K562 (cell line): Measurements from ENCODE around the gene PEX10. TPM values are rescaled to one million over a fixed set of nuclear protein-coding genes. Genes with fewer than 3 reads are reported as not detected.

Experiments used
- CHCHD3 ChIP-seq: fragments of 250-450 bp; sonication (Bioruptor Pico); IDR thresholded peaks from 2 replicates; pipeline ENCODE4 v2.1.2; 2022; ENCODE audit warnings: mild to moderate bottlenecking
- KHSRP ChIP-seq: fragments of 450-650 bp; IDR thresholded peaks from 2 replicates; pipeline ENCODE4 v1.6.1; 2017
- KLF1 ChIP-seq: fragments of 450-650 bp; IDR thresholded peaks from 2 replicates; pipeline ENCODE4 v1.6.1; 2016; ENCODE audit warnings: missing genetic modification characterization, missing compliant biosample characterization
- KLF10 ChIP-seq: fragments of 250-450 bp; sonication (Bioruptor Pico); IDR thresholded peaks from 2 replicates; pipeline ENCODE4 v1.6.1; 2021; ENCODE audit warnings: matching md5 sums
- MBD2 ChIP-seq: sonication (generic); IDR thresholded peaks from 2 replicates; pipeline ENCODE4 v1.6.1; 2016; ENCODE audit warnings: low read depth, borderline replicate concordance
- MED1 ChIP-seq: sonication (generic); formaldehyde crosslinking; IDR thresholded peaks from 2 replicates; pipeline ENCODE4 v1.8.1; 2023; ENCODE audit warnings: missing genetic modification reagents, borderline replicate concordance
- RBM14 ChIP-seq: fragments of 200-400 bp; formaldehyde crosslinking; IDR thresholded peaks from 2 replicates; pipeline ENCODE4 v1.6.1; 2018; ENCODE audit warnings: low read depth, mild to moderate bottlenecking, low read length, moderate library complexity, borderline replicate concordance; ENCODE audit not compliant: insufficient read depth
- SIN3A ChIP-seq, 2 experiments: fragments of 150-350 bp in 1 of 2; IDR thresholded peaks; 2 replicates each; pipeline ENCODE4 v1.6.1; 2011 to 2016; ENCODE audit warnings: borderline replicate concordance in 2 of 2, low read depth in 2 of 2, low read length in 2 of 2, mild to moderate bottlenecking in 2 of 2, moderate library complexity in 2 of 2; ENCODE audit not compliant: control insufficient read depth in 1 of 2
- SLC30A9 ChIP-seq: fragments of 250-450 bp; sonication (Bioruptor Pico); IDR thresholded peaks from 2 replicates; pipeline ENCODE4 v1.8.0; 2022; ENCODE audit warnings: mild to moderate bottlenecking, moderate library complexity
- SMAD3 ChIP-seq: fragments of 450-650 bp; formaldehyde crosslinking; conservative IDR thresholded peaks from 2 replicates; pipeline ENCODE4 v1.4.0; 2020; ENCODE audit warnings: mild to moderate bottlenecking
- STAT5B ChIP-seq: fragments of 250-450 bp; sonication (Bioruptor Pico); IDR thresholded peaks from 2 replicates; pipeline ENCODE4 v1.8.0; 2021; ENCODE audit warnings: mild to moderate bottlenecking, inconsistent platforms
- ZC3H11A ChIP-seq: IDR thresholded peaks from 2 replicates; pipeline ENCODE4 v1.6.1; 2012; ENCODE audit warnings: low read depth, low read length, improper control_type of control experiment
- ZNF766 ChIP-seq: fragments of 200-800 bp; sonication (Bioruptor generic); conservative IDR thresholded peaks from 2 replicates; pipeline ENCODE4 v1.6.1; 2016; ENCODE audit warnings: missing genetic modification characterization, missing compliant biosample characterization
- ZNF778 ChIP-seq: fragments of 450-650 bp; formaldehyde crosslinking; IDR thresholded peaks from 2 replicates; pipeline ENCODE4 v1.4.0; 2020; ENCODE audit warnings: mild to moderate bottlenecking, moderate library complexity
- ZZZ3 ChIP-seq: fragments of 450-650 bp; IDR thresholded peaks from 2 replicates; pipeline ENCODE4 v1.6.1; 2016; ENCODE audit warnings: antibody characterized with exemption, mild to moderate bottlenecking, moderate library complexity
- polyA plus RNA-seq, 8 experiments: library from polyadenylated mRNA; depleted of rRNA in 4 of 8; stranded (reverse) in 5 of 8; unstranded in 3 of 8; fragments of >200 nt; fragmentation: Nextera tagmentation in 2 of 8; fragmentation: Illumina TruSeq in 1 of 8; extraction: Ambion mirVana in 2 of 8; extraction: Trizol in 1 of 8; gene quantifications; 2 replicates each; pipeline versions ENCODE4 v1.2.1 to v1.2.3, GENCODE V29; 2011 to 2014; ENCODE audit warnings: inconsistent platforms in 1 of 8, missing spikeins in 1 of 8
- total RNA-seq, 7 experiments: library from RNA; depleted of rRNA in 6 of 7; stranded (reverse); fragments of >200 nt in 6 of 7; fragmentation: Illumina TruSeq in 2 of 7; extraction: Trizol in 2 of 7; gene quantifications; 2 replicates each; pipeline versions ENCODE4 v1.2.1 to v1.2.3, GENCODE V29; 2011 to 2021; ENCODE audit warnings: low replicate concordance in 1 of 7
- TF ChIP-seq, protein P1 (sequence below): fragments of 450-650 bp; IDR thresholded peaks from 2 replicates; pipeline ENCODE4 v1.6.1; 2017; ENCODE audit warnings: antibody characterized with exemption
- TF ChIP-seq, protein P2 (sequence below): fragments of 200-800 bp; sonication (Bioruptor generic); IDR thresholded peaks from 2 replicates; pipeline ENCODE4 v1.6.1; 2016; ENCODE audit warnings: missing genetic modification characterization, missing compliant biosample characterization
- TF ChIP-seq, protein P3 (sequence below): fragments of 250-450 bp; sonication (Bioruptor Pico); IDR thresholded peaks from 2 replicates; pipeline ENCODE4 v1.8.0; 2022; ENCODE audit warnings: inconsistent platforms, mild to moderate bottlenecking, moderate library complexity, borderline replicate concordance

The PEX10 gene
- total and polyA plus RNA-seq, 9 of the 15 experiments (the other 6 are each of a cell fraction or from before 2014, with no cell fraction given), result 0.03 to 26.2 (median 8.7) TPM

- TF ChIP-seq SMAD3 (CRISPR knock-in tag) (no peak), ZNF778 (CRISPR knock-in tag) (no peak), KLF10 (CRISPR knock-in tag) (no peak), MBD2 (0 out of 2 replicates have a peak, but pooled peaks have one; percentile 35), STAT5B (CRISPR knock-in tag) (no peak), KLF1 (tag) (no peak), SIN3A (IDR thresholded peaks at IDR 0.05; ENCODE audit: borderline replicate concordance in 2 of 2, control insufficient read depth in 1 of 2, low read depth in 2 of 2, low read length in 2 of 2) (no peak; a peak in 1 of 4 replicates), ZNF766 (CRISPR knock-in tag) (no peak), ZZZ3 (no peak), SLC30A9 (no peak), CHCHD3 (no peak), KHSRP (no peak), ZC3H11A (no peak), MED1 (CRISPR knock-in tag) (no peak), RBM14 (no peak)
- TF ChIP-seq, protein P1, sequence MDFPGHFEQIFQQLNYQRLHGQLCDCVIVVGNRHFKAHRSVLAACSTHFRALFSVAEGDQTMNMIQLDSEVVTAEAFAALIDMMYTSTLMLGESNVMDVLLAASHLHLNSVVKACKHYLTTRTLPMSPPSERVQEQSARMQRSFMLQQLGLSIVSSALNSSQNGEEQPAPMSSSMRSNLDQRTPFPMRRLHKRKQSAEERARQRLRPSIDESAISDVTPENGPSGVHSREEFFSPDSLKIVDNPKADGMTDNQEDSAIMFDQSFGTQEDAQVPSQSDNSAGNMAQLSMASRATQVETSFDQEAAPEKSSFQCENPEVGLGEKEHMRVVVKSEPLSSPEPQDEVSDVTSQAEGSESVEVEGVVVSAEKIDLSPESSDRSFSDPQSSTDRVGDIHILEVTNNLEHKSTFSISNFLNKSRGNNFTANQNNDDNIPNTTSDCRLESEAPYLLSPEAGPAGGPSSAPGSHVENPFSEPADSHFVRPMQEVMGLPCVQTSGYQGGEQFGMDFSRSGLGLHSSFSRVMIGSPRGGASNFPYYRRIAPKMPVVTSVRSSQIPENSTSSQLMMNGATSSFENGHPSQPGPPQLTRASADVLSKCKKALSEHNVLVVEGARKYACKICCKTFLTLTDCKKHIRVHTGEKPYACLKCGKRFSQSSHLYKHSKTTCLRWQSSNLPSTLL, result no peak
- TF ChIP-seq, protein P2, sequence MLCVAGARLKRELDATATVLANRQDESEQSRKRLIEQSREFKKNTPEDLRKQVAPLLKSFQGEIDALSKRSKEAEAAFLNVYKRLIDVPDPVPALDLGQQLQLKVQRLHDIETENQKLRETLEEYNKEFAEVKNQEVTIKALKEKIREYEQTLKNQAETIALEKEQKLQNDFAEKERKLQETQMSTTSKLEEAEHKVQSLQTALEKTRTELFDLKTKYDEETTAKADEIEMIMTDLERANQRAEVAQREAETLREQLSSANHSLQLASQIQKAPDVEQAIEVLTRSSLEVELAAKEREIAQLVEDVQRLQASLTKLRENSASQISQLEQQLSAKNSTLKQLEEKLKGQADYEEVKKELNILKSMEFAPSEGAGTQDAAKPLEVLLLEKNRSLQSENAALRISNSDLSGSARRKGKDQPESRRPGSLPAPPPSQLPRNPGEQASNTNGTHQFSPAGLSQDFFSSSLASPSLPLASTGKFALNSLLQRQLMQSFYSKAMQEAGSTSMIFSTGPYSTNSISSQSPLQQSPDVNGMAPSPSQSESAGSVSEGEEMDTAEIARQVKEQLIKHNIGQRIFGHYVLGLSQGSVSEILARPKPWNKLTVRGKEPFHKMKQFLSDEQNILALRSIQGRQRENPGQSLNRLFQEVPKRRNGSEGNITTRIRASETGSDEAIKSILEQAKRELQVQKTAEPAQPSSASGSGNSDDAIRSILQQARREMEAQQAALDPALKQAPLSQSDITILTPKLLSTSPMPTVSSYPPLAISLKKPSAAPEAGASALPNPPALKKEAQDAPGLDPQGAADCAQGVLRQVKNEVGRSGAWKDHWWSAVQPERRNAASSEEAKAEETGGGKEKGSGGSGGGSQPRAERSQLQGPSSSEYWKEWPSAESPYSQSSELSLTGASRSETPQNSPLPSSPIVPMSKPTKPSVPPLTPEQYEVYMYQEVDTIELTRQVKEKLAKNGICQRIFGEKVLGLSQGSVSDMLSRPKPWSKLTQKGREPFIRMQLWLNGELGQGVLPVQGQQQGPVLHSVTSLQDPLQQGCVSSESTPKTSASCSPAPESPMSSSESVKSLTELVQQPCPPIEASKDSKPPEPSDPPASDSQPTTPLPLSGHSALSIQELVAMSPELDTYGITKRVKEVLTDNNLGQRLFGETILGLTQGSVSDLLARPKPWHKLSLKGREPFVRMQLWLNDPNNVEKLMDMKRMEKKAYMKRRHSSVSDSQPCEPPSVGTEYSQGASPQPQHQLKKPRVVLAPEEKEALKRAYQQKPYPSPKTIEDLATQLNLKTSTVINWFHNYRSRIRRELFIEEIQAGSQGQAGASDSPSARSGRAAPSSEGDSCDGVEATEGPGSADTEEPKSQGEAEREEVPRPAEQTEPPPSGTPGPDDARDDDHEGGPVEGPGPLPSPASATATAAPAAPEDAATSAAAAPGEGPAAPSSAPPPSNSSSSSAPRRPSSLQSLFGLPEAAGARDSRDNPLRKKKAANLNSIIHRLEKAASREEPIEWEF, result no peak
- TF ChIP-seq, protein P3, sequence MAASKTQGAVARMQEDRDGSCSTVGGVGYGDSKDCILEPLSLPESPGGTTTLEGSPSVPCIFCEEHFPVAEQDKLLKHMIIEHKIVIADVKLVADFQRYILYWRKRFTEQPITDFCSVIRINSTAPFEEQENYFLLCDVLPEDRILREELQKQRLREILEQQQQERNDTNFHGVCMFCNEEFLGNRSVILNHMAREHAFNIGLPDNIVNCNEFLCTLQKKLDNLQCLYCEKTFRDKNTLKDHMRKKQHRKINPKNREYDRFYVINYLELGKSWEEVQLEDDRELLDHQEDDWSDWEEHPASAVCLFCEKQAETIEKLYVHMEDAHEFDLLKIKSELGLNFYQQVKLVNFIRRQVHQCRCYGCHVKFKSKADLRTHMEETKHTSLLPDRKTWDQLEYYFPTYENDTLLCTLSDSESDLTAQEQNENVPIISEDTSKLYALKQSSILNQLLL (CRISPR knock-in tag), result no peak
Observed at GRCh38 chr1:2412773-2413494, 570 bp upstream of the PEX10 start (continued).
